ENCODE results near the gene UBE2D1. TPM values are rescaled to one million over a fixed set of nuclear protein-coding genes. Genes with fewer than 3 reads are reported as not detected.

Gene UBE2D1
- total and polyA plus RNA-seq, 2 of the 4 experiments (the other 2 are of a cell fraction): 9.1 to 9.7 TPM

DNA sequence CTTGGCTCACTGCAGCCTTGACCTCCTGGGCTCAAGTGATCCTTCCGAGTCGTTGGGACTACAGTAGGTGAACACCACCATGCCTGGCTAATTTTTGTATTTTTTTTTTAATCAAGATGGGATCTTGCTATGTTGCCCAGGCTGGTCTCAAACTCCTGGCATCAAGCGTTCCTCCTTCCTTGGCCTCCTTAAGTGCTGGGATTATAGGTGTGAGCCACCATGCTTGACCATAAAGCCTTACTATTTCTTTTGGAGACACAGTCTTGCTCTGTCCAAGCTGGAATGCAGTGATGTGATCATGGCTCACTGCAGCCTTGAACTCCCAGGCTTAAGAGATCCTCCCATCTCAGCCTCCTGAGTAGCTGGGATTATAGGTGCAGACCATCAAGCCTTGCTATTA is 63.0 kb downstream of the UBE2D1 start:
- DNase-seq (no peak), ATAC-seq (ENCODE audit: low read depth) (no peak)
- Histone ChIP-seq H2AK9ac (replicated peaks; ENCODE audit: low read depth, low read length, poor library complexity) (no peak overlapping the region), H2BK120ac (ENCODE audit: low read depth, low read length) (no peak overlapping the region), H3K18ac (ENCODE audit: low read depth, low read length) (no peak overlapping the region), H3K14ac (replicated peaks; ENCODE audit: low read depth, low read length) (no peak overlapping the region), H2AFZ (replicated peaks; ENCODE audit: low read length, poor library complexity) (no peak overlapping the region), H3K4me2 (ENCODE audit: low read depth, low read length) (no peak overlapping the region), H2BK15ac (ENCODE audit: low read depth, low read length) (no peak overlapping the region), H3K79me1 (ENCODE audit: low read depth in 1 of 2, low read length in 2 of 2) (peaks cover 0 to 5% of the 10 kb centered on the region in 2 experiments; a peak in 2 of 4 replicates), H4K91ac (ENCODE audit: insufficient read depth, low read depth, low read length) (no peak overlapping the region), H3K36me3 (ENCODE audit: control insufficient read depth, insufficient read depth, low read length) (peaks cover 8% of the 10 kb centered on the region), H3K27ac (ENCODE audit: insufficient read depth, low read length) (no peak overlapping the region), H3K27me3 (ENCODE audit: control insufficient read depth, insufficient read depth, low read length) (no peaks in the 10 kb centered on the region), H3K9me3 (ENCODE audit: control insufficient read depth, insufficient read depth, low read length) (no peaks in the 10 kb centered on the region), H3K56ac (ENCODE audit: extremely low read depth, insufficient read depth, low read length) (no peak overlapping the region), H2AK5ac (ENCODE audit: low read depth, low read length) (no peak overlapping the region), H2BK5ac (ENCODE audit: low read depth, low read length, poor library complexity, severe bottlenecking) (no peak overlapping the region), H3K4ac (ENCODE audit: low read depth, low read length) (no peak overlapping the region), H3K23ac (ENCODE audit: low read depth, low read length) (no peak overlapping the region), H3K9me1 (ENCODE audit: insufficient read depth, low read length) (no peaks in the 10 kb centered on the region; the same call in 1 of the 2 replicates), H4K5ac (ENCODE audit: low read depth, low read length) (no peak overlapping the region), H4K20me1 (ENCODE audit: insufficient read depth, low read length) (no peaks in the 10 kb centered on the region), H4K8ac (ENCODE audit: low read depth in 2 of 2, low read length in 2 of 2) (no peak overlapping the region), H3K4me3 (ENCODE audit: insufficient read depth, low read depth, low read length) (no peak overlapping the region), H3K4me1 (ENCODE audit: control insufficient read depth, insufficient read depth, low read length) (peaks cover 2% of the 10 kb centered on the region; the same call in 1 of the 2 replicates), H2BK20ac (ENCODE audit: low read depth, low read length) (no peak overlapping the region), H3K9ac (ENCODE audit: low read depth, low read length) (no peak overlapping the region)
- no CpG with 5 or more reads among the region's 3 CpGs for WGBS, 2 experiments (ENCODE audit: extremely low coverage in 2 of 2, insufficient read length in 1 of 2)
- no TSS peak for BruUV-seq (replicated peaks)
- TF ChIP-seq MAZ (IDR thresholded peaks at IDR 0.05; ENCODE audit: borderline replicate concordance, low read depth, low read length) (no peak), BHLHE40 (IDR thresholded peaks at IDR 0.05; ENCODE audit: low read depth, low read length) (no peak), CHD1 (IDR thresholded peaks at IDR 0.05; ENCODE audit: low read depth, low read length) (no peak), POLR2A (IDR thresholded peaks at IDR 0.05; ENCODE audit: low read depth, low read length) (no peak), RFX5 (IDR thresholded peaks at IDR 0.05; ENCODE audit: low read depth, low read length) (no peak), SMC3 (IDR thresholded peaks at IDR 0.05; ENCODE audit: low read depth, low read length) (no peak), RAD21 (IDR thresholded peaks at IDR 0.05; ENCODE audit: low read length) (no peak)
- TF ChIP-seq, protein P1, sequence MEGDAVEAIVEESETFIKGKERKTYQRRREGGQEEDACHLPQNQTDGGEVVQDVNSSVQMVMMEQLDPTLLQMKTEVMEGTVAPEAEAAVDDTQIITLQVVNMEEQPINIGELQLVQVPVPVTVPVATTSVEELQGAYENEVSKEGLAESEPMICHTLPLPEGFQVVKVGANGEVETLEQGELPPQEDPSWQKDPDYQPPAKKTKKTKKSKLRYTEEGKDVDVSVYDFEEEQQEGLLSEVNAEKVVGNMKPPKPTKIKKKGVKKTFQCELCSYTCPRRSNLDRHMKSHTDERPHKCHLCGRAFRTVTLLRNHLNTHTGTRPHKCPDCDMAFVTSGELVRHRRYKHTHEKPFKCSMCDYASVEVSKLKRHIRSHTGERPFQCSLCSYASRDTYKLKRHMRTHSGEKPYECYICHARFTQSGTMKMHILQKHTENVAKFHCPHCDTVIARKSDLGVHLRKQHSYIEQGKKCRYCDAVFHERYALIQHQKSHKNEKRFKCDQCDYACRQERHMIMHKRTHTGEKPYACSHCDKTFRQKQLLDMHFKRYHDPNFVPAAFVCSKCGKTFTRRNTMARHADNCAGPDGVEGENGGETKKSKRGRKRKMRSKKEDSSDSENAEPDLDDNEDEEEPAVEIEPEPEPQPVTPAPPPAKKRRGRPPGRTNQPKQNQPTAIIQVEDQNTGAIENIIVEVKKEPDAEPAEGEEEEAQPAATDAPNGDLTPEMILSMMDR (conservative IDR thresholded peaks at IDR 0.05; ENCODE audit: low read depth, low read length): no peak
- in situ Hi-C loops (cut with MboI; ENCODE audit: low sequenced_read_pairs): no loop called here
- ChIA-PET POLR2A (ENCODE audit: unreplicated experiment) (no interaction called here), CTCF (interaction anchor here (1.0 kb wide), 1 partner anchor 48 kb away, joined by 4 read pairs; no protein-coding TSS in a partner anchor)
- dilution Hi-C loops (cut with HindIII; ENCODE audit: low sequenced_read_pairs, unreplicated experiment): no loop called here
- intact Hi-C loops (cut with micrococcal nuclease): no loop called here
